Stomach (tissue), 9 donors: ENCODE results near the gene NDUFA8. TPM values are rescaled to one million over a fixed set of nuclear protein-coding genes. Genes with fewer than 3 reads are reported as not detected.
A peak's percentile ranks its signal among the peaks of the same experiment; 100 is the strongest.

ENCODE experiments used
- DNase-seq, 2 donors: peaks; one replicate each; pipeline versions ENCODE4 v3.0.0 to v3.0.0-alpha.2; 2013 to 2019
- H3K27ac ChIP-seq, 5 donors: fragments of 200-600 bp in 4 of 5; sonication (generic) in 4 of 5; one replicate each; pipeline ENCODE4 v1.5.1; 2013 to 2019; ENCODE audit warnings: mild to moderate bottlenecking in 1 of 5, moderate library complexity in 1 of 5
- H3K27me3 ChIP-seq, 3 donors: fragments of 200-600 bp; sonication (generic); one replicate each; pipeline ENCODE4 v1.5.1; 2017 to 2019; ENCODE audit warnings: mixed run types in 1 of 3
- H3K36me3 ChIP-seq, 4 donors: fragments of 200-600 bp; sonication (generic); 1 replicate in 3 of 4; 2 replicates in 1 of 4; pipeline ENCODE4 v1.5.1; 2016 to 2019
- H3K4me1 ChIP-seq, 4 donors: fragments of 200-600 bp; sonication (generic); one replicate each; pipeline ENCODE4 v1.5.1; 2016 to 2019
- H3K4me3 ChIP-seq, 4 donors: fragments of 200-600 bp; sonication (generic) in 3 of 4; one replicate each; pipeline ENCODE4 v1.5.1; 2016 to 2019; ENCODE audit warnings: mild to moderate bottlenecking in 1 of 4
- H3K9me3 ChIP-seq, 4 donors: fragments of 200-600 bp; sonication (generic); one replicate each; pipeline ENCODE4 v1.5.1; 2016 to 2019
- EP300 ChIP-seq: sonication (generic); formaldehyde crosslinking; IDR thresholded peaks from one replicate; pipeline ENCODE4 v1.6.1; 2017; ENCODE audit warnings: antibody characterized with exemption
- POLR2A ChIP-seq, 4 donors: fragments of 450-650 bp; IDR thresholded peaks; one replicate each; pipeline ENCODE4 v1.6.1; 2016; ENCODE audit warnings: antibody characterized with exemption in 4 of 4, control low read depth in 2 of 4, mild to moderate bottlenecking in 1 of 4, moderate library complexity in 1 of 4
- POLR2AphosphoS5 ChIP-seq, 3 donors: sonication (generic); formaldehyde crosslinking; IDR thresholded peaks; one replicate each; pipeline ENCODE4 v1.6.1; 2016; ENCODE audit warnings: antibody characterized with exemption in 3 of 3
- WGBS, 5 donors: extraction: QIAGEN DNeasy Blood & Tissue Kit in 3 of 5; methylation state at CpG; one replicate each; pipeline versions ENCODE4 v1.1.5 to v1.1.7; 2013 to 2018; 5-methylcytosine and 5-hydroxymethylcytosine counted together
- intact Hi-C: fragments of 100-400 bp; cut with DNase I; formaldehyde crosslinking; loops from one replicate; pipeline ENCODE4 v1.15.1; 2023; ENCODE audit warnings: low total_unique reads
- polyA plus RNA-seq, 3 donors: library from polyadenylated mRNA; stranded (reverse); fragments of 200-250 nt; gene quantifications; one replicate each; pipeline ENCODE4 v1.2.3, GENCODE V29; 2013
- small RNA-seq, 4 donors: library from RNA; depleted of rRNA; stranded (forward); fragments of <200 nt; gene quantifications; one replicate each; pipeline ENCODE3, GENCODE V24; 2016
- total RNA-seq, 5 donors: library from RNA; depleted of rRNA; stranded (reverse); fragments of >200 nt; gene quantifications; one replicate each; pipeline versions ENCODE4 v1.1.0 to v1.2.3, GENCODE V29; 2014 to 2016
- TF ChIP-seq, protein P1 (sequence below), 7 experiments: fragments of 450-650 bp in 4 of 7; fragments of 200-600 bp in 3 of 7; sonication (generic) in 3 of 7; IDR thresholded peaks; one replicate each; pipeline ENCODE4 v1.5.1; 2016 to 2019; ENCODE audit warnings: antibody characterized with exemption in 7 of 7, control low read depth in 2 of 7, mild to moderate bottlenecking in 1 of 7
- donor health status: healthy with polysubstance abuse.
- donor health status: Bipolar disorder and iron deficiency.
- donor health status: healthy.

NDUFA8 gene
- total and polyA plus RNA-seq, 8 donors, result 10.5 to 130 (median 53.3) TPM

DNA sequence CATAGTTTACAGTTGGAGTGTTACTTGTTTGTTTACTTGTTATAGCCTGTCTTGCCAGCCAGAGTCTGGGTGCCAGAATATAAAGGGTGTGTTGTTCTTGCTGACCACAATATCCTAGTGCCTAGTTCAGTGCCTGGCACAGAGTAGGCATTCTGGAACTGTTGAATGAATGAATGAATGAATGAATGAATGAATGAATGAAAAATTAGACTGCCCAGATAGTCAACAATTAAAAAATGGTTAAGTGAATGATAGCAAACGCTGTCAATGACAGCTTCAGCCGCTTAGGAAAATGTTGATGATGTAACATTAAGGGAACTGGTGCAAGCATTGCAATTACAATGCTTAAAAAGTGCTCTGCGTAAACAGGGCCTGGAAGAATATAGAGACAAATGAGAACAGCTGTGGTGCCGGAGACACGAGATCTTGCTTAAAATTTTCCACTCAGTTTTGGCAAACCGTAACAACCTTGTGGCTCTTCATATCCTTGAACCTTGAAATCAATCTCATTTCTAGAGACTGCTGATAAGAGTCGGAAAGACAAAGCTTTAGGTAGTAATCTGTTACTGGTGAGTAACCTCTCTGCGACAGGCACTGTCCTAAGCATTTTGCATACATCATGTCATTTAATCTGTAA, 61.8 kb downstream of the NDUFA8 start:
- Histone ChIP-seq H3K36me3 (no peaks in the 10 kb centered on the region), H3K27ac (peak overlapping the region in 1 of 5 donors; percentile 37), H3K27me3 (no peaks in the 10 kb centered on the region), H3K4me3 (no peak overlapping the region), H3K4me1 (peaks cover 3 to 22% (median 13%) of the 10 kb centered on the region in 4 donors), H3K9me3 (no peaks in the 10 kb centered on the region)
- WGBS, 5 donors, result 50 to 57% (median 52%) methylated on average over 8 of the region's 8 CpGs
- no peak for TF ChIP-seq POLR2A (IDR thresholded peaks at IDR 0.05)
- TF ChIP-seq, protein P1, sequence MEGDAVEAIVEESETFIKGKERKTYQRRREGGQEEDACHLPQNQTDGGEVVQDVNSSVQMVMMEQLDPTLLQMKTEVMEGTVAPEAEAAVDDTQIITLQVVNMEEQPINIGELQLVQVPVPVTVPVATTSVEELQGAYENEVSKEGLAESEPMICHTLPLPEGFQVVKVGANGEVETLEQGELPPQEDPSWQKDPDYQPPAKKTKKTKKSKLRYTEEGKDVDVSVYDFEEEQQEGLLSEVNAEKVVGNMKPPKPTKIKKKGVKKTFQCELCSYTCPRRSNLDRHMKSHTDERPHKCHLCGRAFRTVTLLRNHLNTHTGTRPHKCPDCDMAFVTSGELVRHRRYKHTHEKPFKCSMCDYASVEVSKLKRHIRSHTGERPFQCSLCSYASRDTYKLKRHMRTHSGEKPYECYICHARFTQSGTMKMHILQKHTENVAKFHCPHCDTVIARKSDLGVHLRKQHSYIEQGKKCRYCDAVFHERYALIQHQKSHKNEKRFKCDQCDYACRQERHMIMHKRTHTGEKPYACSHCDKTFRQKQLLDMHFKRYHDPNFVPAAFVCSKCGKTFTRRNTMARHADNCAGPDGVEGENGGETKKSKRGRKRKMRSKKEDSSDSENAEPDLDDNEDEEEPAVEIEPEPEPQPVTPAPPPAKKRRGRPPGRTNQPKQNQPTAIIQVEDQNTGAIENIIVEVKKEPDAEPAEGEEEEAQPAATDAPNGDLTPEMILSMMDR (IDR thresholded peaks at IDR 0.05), result no peak
- no peak for TF ChIP-seq POLR2AphosphoS5 (IDR thresholded peaks at IDR 0.05)
- TF ChIP-seq EP300, result no peak
- intact Hi-C loops, result no loop called here
- DNase-seq, result no peak

DNA sequence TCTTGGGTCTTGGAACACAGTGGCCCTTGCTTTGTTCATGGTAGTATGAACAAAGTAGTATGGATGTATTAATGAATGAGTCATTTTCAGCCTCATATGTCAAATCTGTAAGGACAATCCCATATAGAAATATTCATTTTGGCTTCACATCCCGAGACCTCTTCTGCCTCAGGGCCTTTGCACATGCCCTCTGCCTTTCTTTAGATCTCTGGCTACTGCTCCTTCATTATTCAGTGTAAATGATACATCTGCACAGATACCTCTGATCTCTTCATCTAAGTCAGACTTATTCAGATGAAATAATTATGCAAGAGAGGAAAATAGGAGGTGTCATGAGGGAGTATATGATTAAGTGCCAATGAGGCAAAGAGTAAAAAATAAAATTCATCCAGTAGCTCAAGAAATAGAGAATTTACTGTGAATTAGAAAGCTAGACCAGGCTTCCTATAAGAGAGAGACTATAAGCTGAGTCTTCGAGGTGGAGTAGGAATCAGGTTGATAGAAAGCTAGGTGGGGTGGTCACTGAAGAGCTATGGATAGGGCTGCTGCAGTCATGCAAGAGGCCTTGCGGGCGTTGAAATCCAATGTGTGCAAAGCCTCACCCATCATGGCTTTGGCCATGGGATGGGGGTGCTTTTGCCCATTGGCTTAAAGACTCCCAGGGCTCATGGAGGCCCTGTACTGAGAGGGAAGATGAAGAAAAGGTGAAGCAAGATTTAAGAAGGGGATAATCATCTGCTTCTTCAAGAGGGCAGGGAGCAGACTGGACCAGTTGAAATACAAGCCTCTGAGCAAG, 62.8 kb downstream of the NDUFA8 start:
- 74 to 87% (median 81%) methylated on average over 4 of the region's 4 CpGs for WGBS, 5 donors
- Histone ChIP-seq H3K4me1 (peaks cover 11 to 29% (median 22%) of the 10 kb centered on the region in 4 donors), H3K36me3 (no peaks in the 10 kb centered on the region), H3K27me3 (no peaks in the 10 kb centered on the region), H3K4me3 (no peak overlapping the region), H3K9me3 (no peaks in the 10 kb centered on the region), H3K27ac (no peak overlapping the region)
- intact Hi-C loops, result no loop called here
- TF ChIP-seq, protein P1 (IDR thresholded peaks at IDR 0.05), result no peak
- TF ChIP-seq EP300 (no peak), POLR2AphosphoS5 (IDR thresholded peaks at IDR 0.05) (no peak), POLR2A (IDR thresholded peaks at IDR 0.05) (no peak)
- no peak for DNase-seq

DNA sequence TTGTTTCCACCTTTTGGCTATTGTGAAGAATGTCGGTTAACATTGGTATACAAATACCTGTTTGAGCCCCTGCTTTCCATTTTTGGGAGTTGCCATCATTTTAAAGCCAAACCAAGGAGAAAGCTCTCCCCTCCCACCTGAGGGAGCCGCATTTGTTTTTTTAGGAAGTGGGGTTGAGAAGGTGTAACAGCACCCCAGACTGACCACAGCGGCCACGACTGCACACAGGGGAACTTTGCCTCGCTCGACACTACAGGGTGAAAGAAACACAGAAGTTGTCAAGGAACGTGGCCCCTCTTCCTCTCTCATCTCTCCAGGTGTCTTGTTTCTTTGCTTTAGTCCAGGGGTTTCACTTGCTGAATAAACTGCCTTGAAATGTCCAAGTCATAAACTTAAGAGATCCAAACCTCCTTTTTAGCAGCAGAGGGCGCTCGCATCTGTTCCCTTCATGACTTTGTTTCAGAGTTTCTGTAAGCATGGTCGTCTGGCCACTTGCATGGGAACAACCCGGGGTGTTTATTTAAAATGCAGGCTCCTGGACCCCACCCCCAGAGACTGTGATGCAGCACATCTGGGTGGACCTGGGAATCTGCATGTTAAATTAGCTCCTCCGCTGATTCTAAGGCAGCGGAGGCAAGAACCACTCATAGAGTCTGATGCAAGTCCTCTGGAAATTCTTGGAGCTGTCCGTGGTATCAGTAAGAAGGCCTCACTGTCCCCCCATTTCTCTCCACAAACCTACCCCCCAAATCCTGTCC, 64.4 kb downstream of the NDUFA8 start:
- peaks cover 26 to 46% (median 36%) of the 10 kb centered on the region in 4 donors for H3K4me1 ChIP-seq
- TF ChIP-seq EP300 (no peak), POLR2AphosphoS5 (IDR thresholded peaks at IDR 0.05) (no peak), POLR2A (IDR thresholded peaks at IDR 0.05) (no peak)
- TF ChIP-seq, protein P1 (IDR thresholded peaks at IDR 0.05), result peak in 3 of 7 experiments; percentile 42 to 57 (median 54)
- H3K27me3 ChIP-seq, result no peaks in the 10 kb centered on the region
- WGBS, 5 donors, result 19 to 27% (median 23%) methylated on average over 14 of the region's 14 CpGs
- DNase-seq, result peak; percentile 66 to 82
- no peaks in the 10 kb centered on the region for H3K9me3 ChIP-seq
- H3K27ac ChIP-seq, result no peak overlapping the region
- no peak overlapping the region for H3K4me3 ChIP-seq
- intact Hi-C loops, result no loop called here
- no peaks in the 10 kb centered on the region for H3K36me3 ChIP-seq

Small RNA genes within 50 kb of the gene (small RNA-seq; reads per million reads assigned to genes)
- 0 reads per million in 4 donors for gene MIR4478

Other genes with a start within 250 kb of the NDUFA8 start
- 10 to 100 TPM in 3 of 5 donors, 1 to 10 TPM in 2; 4.2 to 18.2 (median 10.4) TPM for gene TTLL11, start 66.5 kb downstream of the NDUFA8 start, total RNA-seq
- 10 to 100 TPM in 1 of 3 donors, 1 to 10 TPM in 2; 3.6 to 11.0 (median 8.3) TPM for gene TTLL11, start 66.5 kb downstream of the NDUFA8 start, polyA plus RNA-seq
- 10 to 100 TPM in 2 of 5 donors, not detected in 3; 13.6 to 80.4 TPM for gene MORN5, start 129 bp upstream of the NDUFA8 start, total RNA-seq
- 1 to 10 TPM in 1 of 3 donors, not detected in 2; 3.3 TPM for gene MORN5, start 129 bp upstream of the NDUFA8 start, polyA plus RNA-seq
- gene LHX6, start 69.2 kb upstream of the NDUFA8 start, total RNA-seq, result 10 to 100 TPM in 1 of 5 donors, 1 to 10 TPM in 3, under 1 TPM in 1; 0.29 to 46.4 (median 4.6) TPM
- 1 to 10 TPM in 2 of 3 donors, under 1 TPM in 1; 0.92 to 1.3 (median 1.1) TPM for gene LHX6, start 69.2 kb upstream of the NDUFA8 start, polyA plus RNA-seq
- 10 to 100 TPM in 1 of 5 donors, 1 to 10 TPM in 4; 1.8 to 13.6 (median 6.4) TPM for gene RBM18, start 105.1 kb upstream of the NDUFA8 start, total RNA-seq
- gene RBM18, start 105.1 kb upstream of the NDUFA8 start, polyA plus RNA-seq, result 1 to 10 TPM; 6.0 to 9.4 (median 8.6) TPM
- gene MRRF, start 105.1 kb upstream of the NDUFA8 start, total RNA-seq, result 10 to 100 TPM in 4 of 5 donors, 1 to 10 TPM in 1; 7.1 to 98.6 (median 38.7) TPM
- 10 to 100 TPM; 21.8 to 31.0 (median 21.8) TPM for gene MRRF, start 105.1 kb upstream of the NDUFA8 start, polyA plus RNA-seq
- gene PTGS1, start 211.2 kb upstream of the NDUFA8 start, total RNA-seq, result 10 to 100 TPM in 2 of 5 donors, 1 to 10 TPM in 3; 6.4 to 49.6 (median 8.1) TPM
- gene PTGS1, start 211.2 kb upstream of the NDUFA8 start, polyA plus RNA-seq, result 10 to 100 TPM; 14.8 to 19.4 (median 15.4) TPM